Stimulated activated CD8-positive, alpha-beta memory T cell treated with anti-CD3 and anti-CD28 coated beads, Interleukin-2, amount 100 ng/mL, for 48 hours (primary cell): ENCODE results near the gene EGR2.
"Not testable (repeated sequence)": the region's sequence is repeated elsewhere in the genome, so short reads cannot be mapped to it uniquely, and the experiment has no call there.

Experiments
- DNase-seq, 2 donors: peaks; one replicate each; pipeline ENCODE4 v3.0.0-alpha.2; 2020; ENCODE audit warnings: low read depth in 2 of 2

The EGR2 gene

GRCh38 chr10:62794306-62794705 is 21.9 kb downstream of the EGR2 start:
- no peak for DNase-seq

DNA sequence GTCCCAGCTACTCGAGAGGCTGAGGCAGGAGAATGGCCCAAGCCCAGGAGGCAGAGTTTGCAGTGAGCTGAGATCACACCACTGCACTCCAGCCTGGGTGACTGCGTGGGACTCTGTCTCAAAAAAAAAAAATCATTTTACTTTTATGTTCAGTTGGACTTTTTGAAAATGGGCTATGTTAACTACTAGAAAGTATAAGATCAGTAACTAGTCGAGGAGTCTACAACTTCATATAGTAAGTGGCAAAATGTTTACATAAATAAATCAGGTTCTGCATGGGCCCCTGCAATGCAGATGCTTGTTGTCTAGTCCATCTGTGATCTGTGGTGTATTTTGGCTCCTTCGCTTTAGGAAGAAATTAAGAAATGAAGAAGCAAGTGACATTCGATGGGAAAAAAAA is 23.9 kb downstream of the EGR2 start:
- no peak for DNase-seq

GRCh38 chr10:62790571-62790970 is 25.6 kb downstream of the EGR2 start:
- DNase-seq, result no peak

- no peak for DNase-seq
Observed at GRCh38 chr10:62790019-62790555, 26.1 kb downstream of the EGR2 start.

DNA sequence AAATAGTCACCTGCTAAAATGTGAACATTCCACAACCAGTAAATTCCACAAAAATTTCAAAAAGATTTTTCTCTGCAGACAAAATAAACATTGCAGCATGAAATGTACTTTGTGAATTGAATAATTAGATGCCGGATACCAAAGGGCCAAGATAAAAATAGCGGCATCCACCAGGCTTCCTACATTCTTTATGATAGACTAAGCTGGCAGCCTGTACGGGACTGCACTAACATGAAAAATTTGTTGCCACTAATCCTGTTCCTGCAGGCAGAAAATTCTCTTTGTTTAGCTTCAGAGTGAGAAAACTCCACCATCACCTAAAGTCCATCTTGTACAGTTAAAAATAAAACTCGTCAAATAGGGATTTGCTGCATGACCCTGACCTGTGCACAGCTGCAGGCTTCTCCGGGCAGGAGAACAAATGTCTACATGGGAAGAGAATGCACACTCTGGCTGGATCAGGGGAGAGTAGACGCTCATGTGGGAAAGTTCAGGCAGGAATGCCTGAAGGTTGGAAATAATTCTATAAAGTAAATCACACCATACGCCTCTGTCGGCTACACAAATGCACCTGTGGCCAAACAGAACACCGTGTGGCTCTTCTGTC is 27.2 kb downstream of the EGR2 start:
- DNase-seq, result no peak

- not testable (repeated sequence) for DNase-seq
Observed at GRCh38 chr10:62788285-62788684, 27.9 kb downstream of the EGR2 start.

GRCh38 chr10:62784537-62784936 is 31.6 kb downstream of the EGR2 start:
- DNase-seq, result not testable (repeated sequence)

DNA sequence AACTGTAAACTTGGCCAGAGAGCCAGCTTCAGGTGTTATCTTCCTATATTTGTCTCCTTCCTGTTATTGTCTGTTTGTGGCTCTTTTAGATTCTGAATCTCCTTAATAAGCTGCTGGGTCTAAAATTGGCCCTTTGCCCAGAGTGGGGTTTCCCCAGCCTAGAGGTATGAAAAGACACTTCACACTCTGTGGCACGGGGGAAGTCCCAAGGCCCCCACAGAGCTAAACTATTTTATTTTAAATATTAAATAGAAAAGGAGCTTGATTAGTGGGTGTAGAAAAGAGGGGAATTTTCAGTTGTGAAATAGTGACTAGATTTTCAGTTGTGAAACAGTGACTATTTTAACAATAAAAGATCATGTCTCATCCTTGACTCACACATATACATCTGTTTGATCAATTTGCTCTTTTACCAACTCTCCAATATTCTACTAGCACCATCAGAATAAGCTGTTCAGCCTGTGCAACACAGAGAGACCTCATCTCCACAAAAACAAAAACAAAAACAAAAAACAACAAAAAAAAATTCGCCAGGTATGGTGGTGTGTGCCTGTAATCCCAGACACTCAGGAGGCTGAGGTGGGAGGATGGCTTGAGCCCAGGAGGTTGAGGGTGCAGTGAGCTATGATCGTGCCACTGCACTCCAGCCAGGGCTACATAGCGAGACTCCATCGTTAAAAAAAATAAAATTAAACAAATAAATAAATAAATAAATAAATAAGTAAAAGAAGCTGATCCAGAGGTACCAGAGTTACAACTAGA is 36.5 kb downstream of the EGR2 start:
- DNase-seq, result peak; percentile 66 to 71

DNA sequence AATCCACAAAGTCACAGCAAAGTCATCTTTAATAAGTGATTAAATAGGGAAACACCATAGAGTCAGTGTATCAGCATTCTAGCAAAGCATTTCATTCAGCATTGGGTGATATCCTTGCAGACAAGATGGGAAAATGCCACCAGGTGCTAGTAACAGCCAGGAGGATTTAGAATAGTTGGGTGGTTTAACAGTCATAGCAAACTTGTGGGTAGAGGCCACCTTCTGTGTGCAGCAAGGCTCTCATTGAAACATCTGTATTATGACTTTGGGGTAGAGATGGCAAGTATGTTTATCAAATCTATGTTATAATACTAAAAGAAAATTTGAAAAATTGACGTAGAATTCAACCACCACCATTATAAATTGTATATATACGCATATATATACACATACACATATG is 38.0 kb downstream of the EGR2 start:
- no peak for DNase-seq

GRCh38 chr10:62772186-62772974 is 43.8 kb downstream of the EGR2 start:
- no peak for DNase-seq

DNA sequence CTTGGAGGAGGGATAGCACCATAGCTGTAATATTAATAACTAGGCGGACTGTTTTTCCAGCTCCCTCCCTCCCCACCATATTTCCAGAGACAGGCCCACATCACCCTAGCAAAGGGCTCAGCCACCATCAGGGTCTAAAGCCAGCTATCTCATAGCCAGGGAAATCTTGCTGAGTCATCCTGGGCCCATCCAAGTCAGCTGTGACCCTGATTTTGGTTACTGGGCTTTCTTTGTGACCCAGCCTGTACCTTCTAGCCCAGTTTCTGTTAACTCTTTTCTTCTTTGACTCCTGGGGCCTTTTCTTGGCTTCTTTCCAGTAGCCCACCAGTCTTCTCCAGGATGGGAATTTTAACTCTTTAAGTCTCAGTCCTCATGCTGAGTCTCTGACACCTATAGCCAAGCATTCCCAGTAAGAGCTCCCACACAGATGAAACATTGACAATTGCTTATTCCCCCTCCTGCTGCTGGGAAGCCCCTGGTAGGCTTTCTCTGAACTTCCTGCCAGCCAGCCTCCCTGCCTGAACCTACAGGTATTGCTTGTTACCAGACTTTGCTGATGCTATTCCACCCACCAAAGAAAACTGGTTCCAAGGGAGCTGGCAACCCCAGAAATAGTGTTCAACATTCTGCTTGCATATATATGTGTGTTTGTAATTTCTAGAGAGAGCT is 46.5 kb downstream of the EGR2 start:
- DNase-seq, result no peak

GRCh38 chr10:62766386-62766785 is 49.8 kb downstream of the EGR2 start:
- DNase-seq, result no peak

GRCh38 chr10:62765726-62766125 is 50.4 kb downstream of the EGR2 start:
- no peak for DNase-seq

DNA sequence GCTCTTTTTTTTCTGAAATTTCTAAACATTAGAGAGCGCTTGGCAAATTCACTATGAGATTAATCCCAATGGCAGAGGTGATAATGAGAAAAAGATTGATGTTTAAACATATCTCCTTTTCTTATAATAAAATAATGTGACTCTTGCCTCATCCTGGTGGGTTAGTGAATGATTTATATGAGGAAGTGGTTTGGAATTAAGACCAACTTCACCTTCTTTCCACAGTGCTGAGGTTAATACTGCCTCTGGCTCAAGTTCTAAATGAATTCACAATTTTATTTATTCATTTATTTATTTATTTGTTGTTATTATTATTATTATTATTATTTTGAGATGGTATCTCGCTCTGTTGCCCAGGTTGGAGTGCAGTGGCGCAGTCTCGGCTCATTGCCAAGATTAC is 52.2 kb downstream of the EGR2 start:
- no peak for DNase-seq

DNA sequence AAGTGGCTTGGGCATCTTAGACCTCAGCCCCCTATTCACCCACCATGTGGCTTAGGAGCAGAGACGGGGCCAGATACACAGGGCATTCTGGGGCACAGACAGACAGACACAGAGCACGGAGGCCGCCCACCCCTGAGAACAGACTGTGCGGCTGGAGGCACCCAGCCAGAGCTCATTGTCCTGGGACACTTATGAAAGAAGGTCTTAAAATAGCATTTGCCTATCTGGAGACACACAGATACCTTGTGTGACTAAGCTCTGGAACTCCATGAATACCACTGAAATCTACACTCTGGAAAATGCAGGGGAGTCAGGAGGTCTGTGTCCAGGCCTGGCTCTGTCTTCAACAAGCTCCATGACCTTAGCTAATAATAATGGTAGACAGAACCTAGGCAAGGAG is 53.0 kb downstream of the EGR2 start:
- DNase-seq, result no peak
